ENCODE measurements around the gene LTBP3. TPM values are rescaled to one million over a fixed set of nuclear protein-coding genes. Genes with fewer than 3 reads are reported as not detected.

Gene LTBP3
- total and polyA plus RNA-seq, 2 of the 4 experiments (the other 2 are of a cell fraction) = 6.6 to 145 TPM

GRCh38 chr11:65599955-65600246, 41.7 kb upstream of the LTBP3 start:
- Histone ChIP-seq H2AK9ac (replicated peaks; ENCODE audit: low read depth, low read length, poor library complexity) (no peak overlapping the region), H3K4me3 (ENCODE audit: insufficient read depth, low read depth, low read length) (no peak overlapping the region), H3K14ac (replicated peaks; ENCODE audit: low read depth, low read length) (no peak overlapping the region), H3K4me1 (ENCODE audit: control insufficient read depth, insufficient read depth, low read length) (no peaks in the 10 kb centered on the region), H4K5ac (ENCODE audit: low read depth, low read length) (no peak overlapping the region), H3K9ac (ENCODE audit: low read depth, low read length) (no peak overlapping the region), H3K18ac (ENCODE audit: low read depth, low read length) (no peak overlapping the region), H3K9me3 (ENCODE audit: control insufficient read depth, insufficient read depth, low read length) (no peaks in the 10 kb centered on the region), H2AFZ (replicated peaks; ENCODE audit: low read length, poor library complexity) (peak overlapping the region; percentile 21), H4K20me1 (ENCODE audit: insufficient read depth, low read length) (peaks cover 4% of the 10 kb centered on the region; the same call in 1 of the 2 replicates), H2BK15ac (ENCODE audit: low read depth, low read length) (no peak overlapping the region), H4K91ac (ENCODE audit: insufficient read depth, low read depth, low read length) (no peak overlapping the region), H3K9me1 (ENCODE audit: insufficient read depth, low read length) (no peaks in the 10 kb centered on the region), H3K36me3 (ENCODE audit: control insufficient read depth, insufficient read depth, low read length) (peaks cover 42% of the 10 kb centered on the region), H3K79me1 (ENCODE audit: low read depth in 1 of 2, low read length in 2 of 2) (0 out of 4 replicates have a peak, but pooled peaks cover 0 to 3% of the 10 kb centered on the region in 2 experiments), H4K8ac (ENCODE audit: low read depth in 2 of 2, low read length in 2 of 2) (no peak overlapping the region), H2BK20ac (ENCODE audit: low read depth, low read length) (no peak overlapping the region), H3K56ac (ENCODE audit: extremely low read depth, insufficient read depth, low read length) (no peak overlapping the region), H3K4ac (ENCODE audit: low read depth, low read length) (no peak overlapping the region), H2BK120ac (ENCODE audit: low read depth, low read length) (no peak overlapping the region), H2AK5ac (ENCODE audit: low read depth, low read length) (no peak overlapping the region), H2BK5ac (ENCODE audit: low read depth, low read length, poor library complexity, severe bottlenecking) (no peak overlapping the region), H3K4me2 (ENCODE audit: low read depth, low read length) (no peak overlapping the region), H3K27ac (ENCODE audit: insufficient read depth, low read length) (no peak overlapping the region), H3K27me3 (ENCODE audit: control insufficient read depth, insufficient read depth, low read length) (no peaks in the 10 kb centered on the region), H3K23ac (ENCODE audit: low read depth, low read length) (no peak overlapping the region)
- no peak for ATAC-seq (ENCODE audit: low read depth)
- in situ Hi-C loops (cut with MboI; ENCODE audit: low sequenced_read_pairs) (no loop called here), dilution Hi-C loops (cut with HindIII; ENCODE audit: low sequenced_read_pairs, unreplicated experiment) (no loop called here), intact Hi-C loops (cut with micrococcal nuclease) (no loop called here)
- POLR2A ChIA-PET (ENCODE audit: unreplicated experiment) = no interaction called here
- no peak for DNase-seq
- no peak for TF ChIP-seq BHLHE40 (IDR thresholded peaks at IDR 0.05; ENCODE audit: low read depth, low read length)
- TF ChIP-seq CEBPB (IDR thresholded peaks at IDR 0.05; ENCODE audit: low read depth, low read length) = no peak
- no peak for TF ChIP-seq MAZ (IDR thresholded peaks at IDR 0.05; ENCODE audit: borderline replicate concordance, low read depth, low read length)
- TF ChIP-seq POLR2A (IDR thresholded peaks at IDR 0.05; ENCODE audit: low read depth, low read length) = no peak
- no peak for TF ChIP-seq CHD1 (IDR thresholded peaks at IDR 0.05; ENCODE audit: low read depth, low read length)
- TF ChIP-seq NFE2L2 (IDR thresholded peaks at IDR 0.05; ENCODE audit: low read depth, low read length) = no peak
- CTCF ChIA-PET = no interaction called here
- BruUV-seq (replicated peaks) = no TSS peak
- WGBS, 2 experiments (ENCODE audit: extremely low coverage in 2 of 2, insufficient read length in 1 of 2) = no CpG with 5 or more reads among the region's 6 CpGs

All from IMR-90 (cell line).